Stimulated activated CD4-positive, alpha-beta T cell treated with anti-CD3 and anti-CD28 coated beads, Interleukin-12 subunit alpha, Interleukin-12 subunit beta, amount 100 ng/mL, for 4 hours (primary cell): ENCODE results near the gene ACOT12.

Experiments used
- DNase-seq: peaks from one replicate; pipeline ENCODE4 v3.0.0-alpha.2; 2020

Gene ACOT12

GRCh38 chr5:81286059-81286617 lies 107.8 kb downstream of the ACOT12 start:
- no peak for DNase-seq

- no peak for DNase-seq
Measured at GRCh38 chr5:81283976-81284375, 110.0 kb downstream of the ACOT12 start.
